Measurements from ENCODE around the gene AGPAT4.

The AGPAT4 gene

GRCh38 chr6:161134550-161135298 lies 139.1 kb downstream of the AGPAT4 start:
- H3K36me3 ChIP-seq (ENCODE audit: control insufficient read depth, insufficient read depth, low read length) = peaks cover 5% of the 10 kb centered on the region

DNA sequence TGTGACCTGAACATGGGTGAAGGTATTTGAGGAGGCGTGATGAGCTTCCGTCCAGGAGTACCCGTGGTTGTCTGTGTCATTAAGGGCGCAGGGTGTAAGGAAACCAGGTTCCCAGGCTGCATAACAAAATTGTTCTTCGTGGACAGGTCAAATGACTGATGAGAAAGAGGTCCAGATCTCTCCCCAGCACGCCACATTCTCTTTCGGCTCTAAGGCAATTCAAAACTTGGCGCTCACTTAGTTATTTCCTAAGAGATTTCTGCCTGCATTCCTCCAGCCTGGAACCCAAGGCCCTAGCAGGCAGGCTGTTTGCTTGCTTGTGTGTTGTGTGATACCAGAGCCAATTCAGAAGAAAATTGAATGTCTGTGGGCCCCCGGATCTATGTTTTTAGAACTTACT lies 139.9 kb downstream of the AGPAT4 start:
- Histone ChIP-seq H2BK15ac (replicated peaks; ENCODE audit: low read depth) (no peak overlapping the region), H2AK5ac (ENCODE audit: low read length) (no peak overlapping the region), H3K27me3 (ENCODE audit: insufficient read depth, low read length, poor library complexity) (no peaks in the 10 kb centered on the region), H3K27ac (ENCODE audit: low read depth, low read length) (no peak overlapping the region), H3K4ac (ENCODE audit: low read depth, low read length) (no peak overlapping the region), H3K18ac (ENCODE audit: low read length) (no peak overlapping the region), H3K36me3 (ENCODE audit: control insufficient read depth, insufficient read depth, low read length) (peaks cover 5% of the 10 kb centered on the region), H3K56ac (ENCODE audit: low read length) (no peak overlapping the region), H3K79me2 (ENCODE audit: control insufficient read depth, insufficient read depth, low read length) (no peaks in the 10 kb centered on the region), H2BK120ac (ENCODE audit: low read depth, low read length) (no peak overlapping the region), H3K23ac (ENCODE audit: low read length) (no peak overlapping the region), H3K4me3 (ENCODE audit: low read length) (no peak overlapping the region), H3K4me2 (ENCODE audit: low read length) (no peak overlapping the region), H3K9ac (ENCODE audit: low read length) (no peak overlapping the region), H4K8ac (ENCODE audit: low read depth, low read length) (no peak overlapping the region), H3K79me1 (ENCODE audit: low read length) (no peaks in the 10 kb centered on the region), H2BK5ac (ENCODE audit: low read length) (no peak overlapping the region), H3K4me1 (ENCODE audit: control insufficient read depth, low read depth, low read length) (no peaks in the 10 kb centered on the region), H4K5ac (ENCODE audit: low read length) (no peak overlapping the region)
- WGBS (ENCODE audit: extremely low coverage, insufficient coverage, low lambda C conversion rate) = no CpG with 5 or more reads among the region's 9 CpGs
- DNase-seq = no peak

More at GRCh38 chr6:161134550-161135298, 139.1 kb downstream of the AGPAT4 start:
- no peak overlapping the region for H2BK15ac ChIP-seq (replicated peaks; ENCODE audit: low read depth)
- H3K4ac ChIP-seq (ENCODE audit: low read depth, low read length) = no peak overlapping the region
- H3K79me1 ChIP-seq (ENCODE audit: low read length) = no peaks in the 10 kb centered on the region
- no peaks in the 10 kb centered on the region for H3K27me3 ChIP-seq (ENCODE audit: insufficient read depth, low read length, poor library complexity)
- no peak overlapping the region for H4K8ac ChIP-seq (ENCODE audit: low read depth, low read length)
- H3K27ac ChIP-seq (ENCODE audit: low read depth, low read length) = no peak overlapping the region
- no peak overlapping the region for H3K4me2 ChIP-seq (ENCODE audit: low read length)
- H3K56ac ChIP-seq (ENCODE audit: low read length) = no peak overlapping the region
- no peaks in the 10 kb centered on the region for H3K79me2 ChIP-seq (ENCODE audit: control insufficient read depth, insufficient read depth, low read length)
- H3K18ac ChIP-seq (ENCODE audit: low read length) = no peak overlapping the region
- no peak overlapping the region for H2AK5ac ChIP-seq (ENCODE audit: low read length)
- no peak overlapping the region for H2BK120ac ChIP-seq (ENCODE audit: low read depth, low read length)
- no peak overlapping the region for H2BK5ac ChIP-seq (ENCODE audit: low read length)
- no peak overlapping the region for H3K4me3 ChIP-seq (ENCODE audit: low read length)
- no peak for DNase-seq
- H3K23ac ChIP-seq (ENCODE audit: low read length) = no peak overlapping the region
- no peak overlapping the region for H3K9ac ChIP-seq (ENCODE audit: low read length)
- WGBS (ENCODE audit: extremely low coverage, insufficient coverage, low lambda C conversion rate) = no CpG with 5 or more reads among the region's 17 CpGs
- H3K4me1 ChIP-seq (ENCODE audit: control insufficient read depth, low read depth, low read length) = no peaks in the 10 kb centered on the region
- no peak overlapping the region for H4K5ac ChIP-seq (ENCODE audit: low read length)

DNA sequence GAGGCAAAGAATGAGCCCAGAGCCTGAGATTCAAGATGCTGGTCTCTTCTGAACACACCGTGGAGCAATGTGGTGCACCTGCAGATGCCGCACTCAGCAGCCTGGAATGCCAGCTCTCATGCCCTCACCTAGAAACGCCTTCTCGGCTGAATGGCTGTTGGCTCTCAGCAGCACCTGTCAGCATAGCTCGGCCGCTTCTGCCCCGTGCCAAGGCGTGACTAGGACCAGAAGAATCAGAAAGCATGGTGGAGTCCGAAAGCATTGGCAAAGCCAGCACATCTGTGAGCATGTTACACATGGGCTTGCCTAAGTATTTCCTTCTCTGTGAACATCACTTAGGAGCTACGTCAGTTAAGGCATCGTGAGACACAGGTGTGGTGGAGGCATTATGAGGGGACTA lies 141.5 kb downstream of the AGPAT4 start:
- no peaks in the 10 kb centered on the region for H3K27me3 ChIP-seq (ENCODE audit: insufficient read depth, low read length, poor library complexity)
- H3K79me1 ChIP-seq (ENCODE audit: low read length) = no peaks in the 10 kb centered on the region
- H2BK15ac ChIP-seq (replicated peaks; ENCODE audit: low read depth) = no peak overlapping the region
- H3K79me2 ChIP-seq (ENCODE audit: control insufficient read depth, insufficient read depth, low read length) = no peaks in the 10 kb centered on the region
- H3K36me3 ChIP-seq (ENCODE audit: control insufficient read depth, insufficient read depth, low read length) = peaks cover 2% of the 10 kb centered on the region
- H3K4me3 ChIP-seq (ENCODE audit: low read length) = no peak overlapping the region
- no peak overlapping the region for H3K56ac ChIP-seq (ENCODE audit: low read length)
- H3K4me1 ChIP-seq (ENCODE audit: control insufficient read depth, low read depth, low read length) = no peaks in the 10 kb centered on the region
- no peak overlapping the region for H3K23ac ChIP-seq (ENCODE audit: low read length)
- no peak overlapping the region for H4K5ac ChIP-seq (ENCODE audit: low read length)
- no CpG with 5 or more reads among the region's 11 CpGs for WGBS (ENCODE audit: extremely low coverage, insufficient coverage, low lambda C conversion rate)
- H2BK120ac ChIP-seq (ENCODE audit: low read depth, low read length) = no peak overlapping the region
- H3K9ac ChIP-seq (ENCODE audit: low read length) = no peak overlapping the region
- H4K8ac ChIP-seq (ENCODE audit: low read depth, low read length) = no peak overlapping the region
- no peak overlapping the region for H2BK5ac ChIP-seq (ENCODE audit: low read length)
- DNase-seq = no peak
- H3K4me2 ChIP-seq (ENCODE audit: low read length) = no peak overlapping the region
- no peak overlapping the region for H2AK5ac ChIP-seq (ENCODE audit: low read length)
- H3K27ac ChIP-seq (ENCODE audit: low read depth, low read length) = no peak overlapping the region
- H3K18ac ChIP-seq (ENCODE audit: low read length) = no peak overlapping the region
- H3K4ac ChIP-seq (ENCODE audit: low read depth, low read length) = no peak overlapping the region

DNA sequence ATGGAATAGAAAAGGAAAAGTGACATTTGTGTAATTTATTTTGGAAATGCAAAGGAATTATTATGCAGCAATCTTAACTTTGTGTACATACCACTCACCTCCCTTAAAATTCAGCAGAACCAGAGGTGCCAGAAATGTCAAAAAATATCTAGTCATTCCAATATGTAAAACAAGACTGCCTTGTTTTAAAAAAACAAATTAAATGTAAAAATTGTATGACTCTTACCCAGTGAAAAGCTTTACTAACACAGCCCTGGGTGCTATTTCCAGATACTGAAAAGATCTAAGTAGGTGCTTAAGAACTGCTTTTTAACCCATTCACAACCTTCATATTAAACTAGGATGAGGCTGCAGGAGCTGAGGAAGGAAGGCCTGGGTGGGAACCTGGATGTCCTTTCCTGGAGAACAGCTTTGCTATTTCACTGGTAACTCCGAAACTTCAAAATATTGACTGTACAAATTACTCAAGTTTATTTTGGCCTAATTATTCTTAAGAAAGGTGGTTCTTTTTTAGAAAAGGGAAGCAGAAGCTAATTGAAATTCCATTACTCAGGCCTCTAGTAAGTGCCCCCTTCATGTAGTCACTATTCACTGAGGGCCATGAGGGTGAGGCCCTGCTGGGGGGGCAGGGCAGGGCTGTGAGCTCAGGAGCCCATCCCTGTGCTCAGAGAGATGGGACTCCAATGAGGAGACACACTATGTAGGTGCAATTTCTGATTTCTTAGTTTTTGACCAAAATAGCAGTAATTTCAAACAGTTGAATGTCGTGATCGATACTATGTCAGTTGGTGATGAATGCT lies 142.7 kb downstream of the AGPAT4 start:
- no peak for DNase-seq
- WGBS (ENCODE audit: extremely low coverage, insufficient coverage, low lambda C conversion rate) = no CpG with 5 or more reads among the region's 3 CpGs
- H3K4me1 ChIP-seq (ENCODE audit: control insufficient read depth, low read depth, low read length) = no peaks in the 10 kb centered on the region

DNA sequence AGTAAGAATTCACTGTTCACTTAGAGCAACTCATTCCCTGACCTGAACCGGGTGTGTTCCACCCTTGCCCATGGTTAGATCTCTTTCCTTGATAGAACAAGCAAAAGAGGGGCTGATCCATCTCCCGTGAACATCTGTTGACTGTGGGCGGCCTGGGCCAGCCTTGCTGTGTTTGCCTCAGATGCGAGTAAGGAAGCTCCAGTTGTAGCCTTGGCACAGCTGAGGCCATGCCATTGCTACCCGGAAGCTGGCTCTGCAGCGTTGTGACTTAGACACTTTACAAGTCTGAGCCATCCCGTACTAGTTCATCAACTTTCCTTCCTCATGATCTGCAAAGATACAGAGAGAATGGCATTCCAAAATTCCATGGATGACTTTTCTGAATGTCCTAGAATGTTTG lies 143.3 kb downstream of the AGPAT4 start:
- no peak overlapping the region for H3K4me2 ChIP-seq (ENCODE audit: low read length)
- no peak overlapping the region for H3K4ac ChIP-seq (ENCODE audit: low read depth, low read length)
- H2BK120ac ChIP-seq (ENCODE audit: low read depth, low read length) = no peak overlapping the region
- no peaks in the 10 kb centered on the region for H3K4me1 ChIP-seq (ENCODE audit: control insufficient read depth, low read depth, low read length)
- H3K23ac ChIP-seq (ENCODE audit: low read length) = no peak overlapping the region
- no peaks in the 10 kb centered on the region for H3K79me2 ChIP-seq (ENCODE audit: control insufficient read depth, insufficient read depth, low read length)
- H3K27ac ChIP-seq (ENCODE audit: low read depth, low read length) = no peak overlapping the region
- H4K5ac ChIP-seq (ENCODE audit: low read length) = no peak overlapping the region
- no peak overlapping the region for H3K4me3 ChIP-seq (ENCODE audit: low read length)
- H2AK5ac ChIP-seq (ENCODE audit: low read length) = no peak overlapping the region
- no peak overlapping the region for H4K8ac ChIP-seq (ENCODE audit: low read depth, low read length)
- no peak overlapping the region for H2BK15ac ChIP-seq (replicated peaks; ENCODE audit: low read depth)
- WGBS (ENCODE audit: extremely low coverage, insufficient coverage, low lambda C conversion rate) = no CpG with 5 or more reads among the region's 7 CpGs
- H2BK5ac ChIP-seq (ENCODE audit: low read length) = no peak overlapping the region
- no peaks in the 10 kb centered on the region for H3K79me1 ChIP-seq (ENCODE audit: low read length)
- H3K36me3 ChIP-seq (ENCODE audit: control insufficient read depth, insufficient read depth, low read length) = peaks cover 2% of the 10 kb centered on the region
- no peak overlapping the region for H3K56ac ChIP-seq (ENCODE audit: low read length)
- H3K27me3 ChIP-seq (ENCODE audit: insufficient read depth, low read length, poor library complexity) = no peaks in the 10 kb centered on the region
- no peak overlapping the region for H3K18ac ChIP-seq (ENCODE audit: low read length)
- H3K9ac ChIP-seq (ENCODE audit: low read length) = no peak overlapping the region
- DNase-seq = no peak

More for the DNA sequence above, 142.7 kb downstream of the AGPAT4 start:
- H2BK15ac ChIP-seq (replicated peaks; ENCODE audit: low read depth) = no peak overlapping the region
- no peak overlapping the region for H2BK5ac ChIP-seq (ENCODE audit: low read length)
- no peak overlapping the region for H3K27ac ChIP-seq (ENCODE audit: low read depth, low read length)
- H3K9ac ChIP-seq (ENCODE audit: low read length) = no peak overlapping the region
- H2AK5ac ChIP-seq (ENCODE audit: low read length) = no peak overlapping the region
- H4K5ac ChIP-seq (ENCODE audit: low read length) = no peak overlapping the region
- peaks cover 2% of the 10 kb centered on the region for H3K36me3 ChIP-seq (ENCODE audit: control insufficient read depth, insufficient read depth, low read length)
- no peak overlapping the region for H3K4ac ChIP-seq (ENCODE audit: low read depth, low read length)
- no peak overlapping the region for H3K23ac ChIP-seq (ENCODE audit: low read length)
- H4K8ac ChIP-seq (ENCODE audit: low read depth, low read length) = no peak overlapping the region
- H3K79me1 ChIP-seq (ENCODE audit: low read length) = no peaks in the 10 kb centered on the region
- H3K56ac ChIP-seq (ENCODE audit: low read length) = no peak overlapping the region
- no peaks in the 10 kb centered on the region for H3K79me2 ChIP-seq (ENCODE audit: control insufficient read depth, insufficient read depth, low read length)
- H3K4me2 ChIP-seq (ENCODE audit: low read length) = no peak overlapping the region
- no peaks in the 10 kb centered on the region for H3K27me3 ChIP-seq (ENCODE audit: insufficient read depth, low read length, poor library complexity)
- no peak overlapping the region for H2BK120ac ChIP-seq (ENCODE audit: low read depth, low read length)
- no peak overlapping the region for H3K18ac ChIP-seq (ENCODE audit: low read length)
- no peak overlapping the region for H3K4me3 ChIP-seq (ENCODE audit: low read length)

Measured in mesendoderm (in vitro differentiated cells).